Thyroid gland (tissue), 4 donors: ENCODE data around the gene FBXO45. TPM values are rescaled to one million over a fixed set of nuclear protein-coding genes. Genes with fewer than 3 reads are reported as not detected.
A peak's percentile ranks its signal among the peaks of the same experiment; 100 is the strongest.

Source experiments
- DNase-seq, 2 donors: peaks; one replicate each; pipeline ENCODE4 v3.0.0-alpha.2; 2019
- H3K27ac ChIP-seq, 3 donors: fragments of 200-600 bp; sonication (generic); 1 replicate in 2 of 3; 2 replicates in 1 of 3; pipeline ENCODE4 v1.5.1; 2016 to 2019; ENCODE audit warnings: mild to moderate bottlenecking in 1 of 3, moderate library complexity in 1 of 3
- H3K27me3 ChIP-seq: fragments of 200-600 bp; sonication (generic); one replicate; pipeline ENCODE4 v1.5.1; 2019
- H3K36me3 ChIP-seq, 2 donors: fragments of 200-600 bp; sonication (generic); one replicate each; pipeline ENCODE4 v1.5.1; 2016 to 2019
- H3K4me1 ChIP-seq, 2 donors: fragments of 200-600 bp; sonication (generic); one replicate each; pipeline ENCODE4 v1.5.1; 2017 to 2019
- H3K4me3 ChIP-seq, 3 donors: fragments of 200-600 bp; sonication (generic); replicated peaks in 1 of 3; 1 replicate in 2 of 3; 2 replicates in 1 of 3; pipeline ENCODE4 v1.5.1; 2016; ENCODE audit warnings: mild to moderate bottlenecking in 1 of 3
- H3K9me3 ChIP-seq: fragments of 200-600 bp; sonication (generic); one replicate; pipeline ENCODE4 v1.5.1; 2017
- POLR2A ChIP-seq, 2 donors: fragments of 450-650 bp; IDR thresholded peaks; one replicate each; pipeline ENCODE4 v1.6.1; 2017; ENCODE audit warnings: antibody characterized with exemption in 2 of 2, mild to moderate bottlenecking in 2 of 2, moderate library complexity in 1 of 2
- WGBS, 2 donors: methylation state at CpG; one replicate each; pipeline ENCODE4 v1.1.5; 2017; 5-methylcytosine and 5-hydroxymethylcytosine counted together
- intact Hi-C: fragments of 100-400 bp; cut with DNase I; formaldehyde crosslinking; loops from one replicate; pipeline ENCODE4 v1.15.1; 2023
- total RNA-seq, 4 donors: library from RNA; depleted of rRNA; stranded (reverse); fragments of >200 nt; gene quantifications; one replicate each; pipeline ENCODE4 v1.2.3, GENCODE V29; 2016
- TF ChIP-seq, protein P1 (sequence below), 6 experiments: fragments of 200-600 bp in 3 of 6; fragments of 450-650 bp in 3 of 6; sonication (generic) in 3 of 6; IDR thresholded peaks; one replicate each; pipeline ENCODE4 v1.5.1; 2016 to 2019; ENCODE audit warnings: antibody characterized with exemption in 6 of 6, mild to moderate bottlenecking in 2 of 6, inconsistent platforms in 1 of 6, moderate library complexity in 1 of 6

The FBXO45 gene
- total RNA-seq, 4 donors from 2014 or later = 4.0 to 8.9 (median 5.7) TPM

DNA sequence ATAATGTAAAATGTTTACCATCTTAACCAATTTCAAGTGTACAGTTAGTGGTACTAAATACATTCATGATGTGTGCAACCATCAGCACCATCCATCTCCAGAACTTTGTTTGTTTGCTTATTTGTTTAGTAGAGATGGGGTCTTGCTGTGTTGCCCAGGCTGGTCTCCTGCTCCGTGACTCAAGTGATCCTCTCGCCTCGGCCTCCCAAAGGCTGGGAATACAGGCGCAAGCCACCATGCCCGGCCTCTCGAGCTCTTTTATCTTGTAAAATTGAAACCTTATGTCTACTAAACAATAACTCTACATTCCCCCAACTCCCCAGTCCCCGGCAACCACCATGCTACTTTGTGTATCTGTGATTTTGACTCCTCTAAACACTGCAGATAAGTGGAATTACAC is 31.9 kb downstream of the FBXO45 start:
- no peak for DNase-seq
- no peak overlapping the region for H3K27ac ChIP-seq
- intact Hi-C loops = no loop called here
- H3K9me3 ChIP-seq = no peaks in the 10 kb centered on the region
- H3K27me3 ChIP-seq = no peaks in the 10 kb centered on the region
- TF ChIP-seq, protein P1, sequence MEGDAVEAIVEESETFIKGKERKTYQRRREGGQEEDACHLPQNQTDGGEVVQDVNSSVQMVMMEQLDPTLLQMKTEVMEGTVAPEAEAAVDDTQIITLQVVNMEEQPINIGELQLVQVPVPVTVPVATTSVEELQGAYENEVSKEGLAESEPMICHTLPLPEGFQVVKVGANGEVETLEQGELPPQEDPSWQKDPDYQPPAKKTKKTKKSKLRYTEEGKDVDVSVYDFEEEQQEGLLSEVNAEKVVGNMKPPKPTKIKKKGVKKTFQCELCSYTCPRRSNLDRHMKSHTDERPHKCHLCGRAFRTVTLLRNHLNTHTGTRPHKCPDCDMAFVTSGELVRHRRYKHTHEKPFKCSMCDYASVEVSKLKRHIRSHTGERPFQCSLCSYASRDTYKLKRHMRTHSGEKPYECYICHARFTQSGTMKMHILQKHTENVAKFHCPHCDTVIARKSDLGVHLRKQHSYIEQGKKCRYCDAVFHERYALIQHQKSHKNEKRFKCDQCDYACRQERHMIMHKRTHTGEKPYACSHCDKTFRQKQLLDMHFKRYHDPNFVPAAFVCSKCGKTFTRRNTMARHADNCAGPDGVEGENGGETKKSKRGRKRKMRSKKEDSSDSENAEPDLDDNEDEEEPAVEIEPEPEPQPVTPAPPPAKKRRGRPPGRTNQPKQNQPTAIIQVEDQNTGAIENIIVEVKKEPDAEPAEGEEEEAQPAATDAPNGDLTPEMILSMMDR (IDR thresholded peaks at IDR 0.05) = no peak
- TF ChIP-seq POLR2A (IDR thresholded peaks at IDR 0.05) = no peak
- H3K36me3 ChIP-seq = no peaks in the 10 kb centered on the region
- no peak overlapping the region for H3K4me3 ChIP-seq
- WGBS, 2 donors = 92 to 93% methylated on average over 7 of the region's 7 CpGs
- no peaks in the 10 kb centered on the region for H3K4me1 ChIP-seq

DNA sequence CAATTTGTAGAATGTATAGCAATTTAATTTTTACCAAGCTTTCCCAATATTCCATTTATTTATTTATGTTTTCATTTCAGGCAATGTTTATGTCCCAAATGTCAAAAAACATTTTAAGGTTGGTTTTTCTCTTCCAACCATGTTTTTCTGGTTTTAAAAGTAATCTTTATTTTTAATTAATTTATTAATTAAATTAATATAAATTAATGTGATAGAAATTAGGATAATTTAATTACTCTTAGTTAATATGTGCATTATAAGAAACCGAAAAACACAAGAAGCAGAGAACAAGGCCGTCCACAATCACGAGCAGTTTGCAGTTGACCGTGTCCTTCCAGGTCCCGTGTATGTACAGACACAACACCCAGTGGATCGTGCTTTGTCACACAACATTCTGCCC is 34.2 kb downstream of the FBXO45 start:
- no peak overlapping the region for H3K4me3 ChIP-seq
- no peak overlapping the region for H3K27ac ChIP-seq
- intact Hi-C loops = no loop called here
- no peaks in the 10 kb centered on the region for H3K36me3 ChIP-seq
- no peaks in the 10 kb centered on the region for H3K9me3 ChIP-seq
- no peak for TF ChIP-seq POLR2A (IDR thresholded peaks at IDR 0.05)
- TF ChIP-seq, protein P1 (IDR thresholded peaks at IDR 0.05) = no peak
- no peaks in the 10 kb centered on the region for H3K27me3 ChIP-seq
- no peak for DNase-seq
- 95% methylated on average over 6 of the region's 6 CpGs for WGBS, 2 donors
- H3K4me1 ChIP-seq = no peaks in the 10 kb centered on the region

DNA sequence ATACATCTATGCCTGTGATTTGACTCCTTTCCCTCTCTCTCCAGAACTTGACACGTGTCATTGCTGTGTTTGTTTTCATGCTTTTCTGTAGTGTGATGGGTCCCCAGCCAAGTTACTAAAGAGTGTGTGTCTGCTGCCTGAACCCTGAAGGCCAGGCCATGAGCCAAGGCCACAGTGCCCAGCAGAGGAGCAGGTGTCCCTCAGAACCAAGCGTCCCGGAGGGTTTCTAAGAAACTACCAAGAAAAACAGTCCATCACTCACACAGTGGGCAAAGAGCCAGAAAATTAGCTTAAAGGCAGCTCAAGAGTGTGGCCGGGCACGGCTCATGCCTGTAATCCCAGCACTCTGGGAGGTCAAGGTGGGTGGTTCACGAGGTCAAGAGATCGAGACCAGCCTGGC is 35.2 kb downstream of the FBXO45 start:
- whole genome bisulfite sequencing, 2 donors = 25% methylated on average over 7 of the region's 7 CpGs
- Histone ChIP-seq H3K9me3 (no peaks in the 10 kb centered on the region), H3K4me3 (no peak overlapping the region), H3K27me3 (no peaks in the 10 kb centered on the region), H3K36me3 (no peaks in the 10 kb centered on the region), H3K27ac (no peak overlapping the region), H3K4me1 (no peaks in the 10 kb centered on the region)
- TF ChIP-seq POLR2A (IDR thresholded peaks at IDR 0.05) = no peak
- TF ChIP-seq, protein P1 (IDR thresholded peaks at IDR 0.05) = no peak
- intact Hi-C loops = no loop called here
- DNase-seq = peak; percentile 24 to 49

DNA sequence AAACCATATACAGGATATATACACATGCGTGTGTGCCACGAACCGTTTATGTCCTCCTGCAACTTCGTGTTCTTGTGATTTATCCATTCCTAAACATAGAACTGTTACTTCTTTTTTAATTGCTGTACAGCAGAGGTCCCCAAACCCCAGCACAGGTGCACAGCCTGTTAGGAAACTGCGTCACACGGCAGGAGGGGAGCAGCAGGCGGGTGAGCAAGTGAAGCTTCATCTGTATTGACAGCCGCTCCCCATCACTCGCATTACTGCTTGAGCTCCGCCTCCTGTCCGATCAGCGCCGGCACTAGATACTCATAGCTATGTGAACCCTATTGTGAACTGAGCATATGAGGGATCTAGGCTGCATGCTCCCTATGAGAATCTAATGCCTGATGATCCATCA is 36.1 kb downstream of the FBXO45 start:
- H3K36me3 ChIP-seq = no peaks in the 10 kb centered on the region
- H3K4me1 ChIP-seq = peaks cover 1 to 5% of the 10 kb centered on the region in 2 donors
- WGBS, 2 donors = 81 to 86% methylated on average over 13 of the region's 13 CpGs
- intact Hi-C loops = no loop called here
- H3K27ac ChIP-seq = no peak overlapping the region
- TF ChIP-seq, protein P1 (IDR thresholded peaks at IDR 0.05) = no peak
- TF ChIP-seq POLR2A (IDR thresholded peaks at IDR 0.05) = no peak
- H3K27me3 ChIP-seq = no peaks in the 10 kb centered on the region
- H3K9me3 ChIP-seq = no peaks in the 10 kb centered on the region
- H3K4me3 ChIP-seq = no peak overlapping the region
- DNase-seq = no peak

DNA sequence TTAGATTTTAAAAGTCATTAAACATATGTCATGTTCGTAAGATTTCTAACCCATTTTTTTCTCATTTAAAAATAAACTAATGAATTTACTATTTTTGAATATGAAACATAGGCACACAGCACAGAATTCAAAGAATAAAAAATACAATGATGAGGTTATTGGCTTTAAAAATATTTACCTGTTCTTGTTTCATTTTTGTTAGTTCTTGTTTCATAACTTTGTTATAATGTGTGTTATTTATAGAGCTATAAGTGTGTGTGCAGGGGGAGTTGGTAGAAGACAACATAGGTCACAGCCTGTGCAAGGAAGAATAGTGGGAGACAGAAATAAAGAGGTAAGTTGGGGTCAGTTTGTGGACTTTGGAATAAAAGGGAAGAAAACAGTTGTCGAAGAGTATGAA is 40.2 kb downstream of the FBXO45 start:
- 92 to 93% methylated on average over 2 of the region's 2 CpGs for WGBS, 2 donors
- Histone ChIP-seq H3K4me3 (no peak overlapping the region), H3K9me3 (no peaks in the 10 kb centered on the region), H3K36me3 (no peaks in the 10 kb centered on the region), H3K4me1 (peaks cover 4 to 22% of the 10 kb centered on the region in 2 donors), H3K27ac (no peak overlapping the region), H3K27me3 (no peaks in the 10 kb centered on the region)
- DNase-seq = no peak
- no peak for TF ChIP-seq POLR2A (IDR thresholded peaks at IDR 0.05)
- TF ChIP-seq, protein P1 (IDR thresholded peaks at IDR 0.05) = no peak
- intact Hi-C loops = loop anchor here (2.0 kb wide), 1 partner anchor 76 kb away; no protein-coding TSS in a partner anchor
